Epithelial cell of proximal tubule (primary cell): Measurements from ENCODE around the gene TPM1. TPM values are rescaled to one million over a fixed set of nuclear protein-coding genes. Genes with fewer than 3 reads are reported as not detected.

Experiments
- DNase-seq: peaks from one replicate; pipeline ENCODE4 v3.0.0-alpha.2; 2011; ENCODE audit warnings: low read depth
- H3K4me3 ChIP-seq: 2 replicates; pipeline ENCODE4 v1.5.1; 2011; ENCODE audit warnings: low read depth, mild to moderate bottlenecking, low read length
- total RNA-seq: library from RNA; depleted of rRNA; stranded (reverse); fragments of >200 nt; gene quantifications from 2 replicates; pipeline ENCODE4 v1.2.3, GENCODE V29; 2015
- TF ChIP-seq, protein P1 (sequence below): conservative IDR thresholded peaks from 2 replicates; pipeline ENCODE4 v1.5.1; 2012; ENCODE audit warnings: low read depth, mild to moderate bottlenecking, low read length

Gene TPM1
- total RNA-seq, 1 donor from 2014 or later: 925 TPM

DNA sequence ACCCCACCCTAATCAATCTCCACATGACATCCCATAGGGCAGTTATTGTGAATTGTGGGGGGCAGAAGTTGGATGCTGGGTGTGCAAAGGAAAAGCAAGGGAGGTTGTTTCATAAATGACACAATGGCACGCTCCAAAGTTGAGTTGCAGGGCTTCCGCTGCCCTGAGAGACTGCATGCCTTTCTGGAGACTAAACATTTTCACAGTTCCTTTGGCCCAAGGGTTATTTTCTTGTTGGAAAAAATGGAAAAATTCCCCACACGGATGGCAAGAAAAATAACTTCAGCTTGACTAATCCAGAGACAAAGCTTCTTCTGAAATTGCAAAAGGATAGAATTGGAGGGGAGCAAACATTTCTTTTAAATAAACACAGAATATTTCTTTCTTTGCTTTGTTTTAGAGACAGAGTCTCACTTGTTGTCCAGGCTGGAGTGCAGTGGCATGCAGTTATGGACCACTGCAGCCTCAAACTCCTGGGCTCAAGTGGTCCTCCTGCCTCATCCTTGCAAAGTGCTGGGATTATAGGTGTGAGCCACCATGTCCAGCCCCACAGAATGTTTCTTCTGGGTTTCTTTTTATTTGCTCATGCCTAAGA lies 19.1 kb upstream of the TPM1 start:
- no peak overlapping the region for H3K4me3 ChIP-seq
- TF ChIP-seq, protein P1, sequence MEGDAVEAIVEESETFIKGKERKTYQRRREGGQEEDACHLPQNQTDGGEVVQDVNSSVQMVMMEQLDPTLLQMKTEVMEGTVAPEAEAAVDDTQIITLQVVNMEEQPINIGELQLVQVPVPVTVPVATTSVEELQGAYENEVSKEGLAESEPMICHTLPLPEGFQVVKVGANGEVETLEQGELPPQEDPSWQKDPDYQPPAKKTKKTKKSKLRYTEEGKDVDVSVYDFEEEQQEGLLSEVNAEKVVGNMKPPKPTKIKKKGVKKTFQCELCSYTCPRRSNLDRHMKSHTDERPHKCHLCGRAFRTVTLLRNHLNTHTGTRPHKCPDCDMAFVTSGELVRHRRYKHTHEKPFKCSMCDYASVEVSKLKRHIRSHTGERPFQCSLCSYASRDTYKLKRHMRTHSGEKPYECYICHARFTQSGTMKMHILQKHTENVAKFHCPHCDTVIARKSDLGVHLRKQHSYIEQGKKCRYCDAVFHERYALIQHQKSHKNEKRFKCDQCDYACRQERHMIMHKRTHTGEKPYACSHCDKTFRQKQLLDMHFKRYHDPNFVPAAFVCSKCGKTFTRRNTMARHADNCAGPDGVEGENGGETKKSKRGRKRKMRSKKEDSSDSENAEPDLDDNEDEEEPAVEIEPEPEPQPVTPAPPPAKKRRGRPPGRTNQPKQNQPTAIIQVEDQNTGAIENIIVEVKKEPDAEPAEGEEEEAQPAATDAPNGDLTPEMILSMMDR: no peak
- no peak for DNase-seq

DNA sequence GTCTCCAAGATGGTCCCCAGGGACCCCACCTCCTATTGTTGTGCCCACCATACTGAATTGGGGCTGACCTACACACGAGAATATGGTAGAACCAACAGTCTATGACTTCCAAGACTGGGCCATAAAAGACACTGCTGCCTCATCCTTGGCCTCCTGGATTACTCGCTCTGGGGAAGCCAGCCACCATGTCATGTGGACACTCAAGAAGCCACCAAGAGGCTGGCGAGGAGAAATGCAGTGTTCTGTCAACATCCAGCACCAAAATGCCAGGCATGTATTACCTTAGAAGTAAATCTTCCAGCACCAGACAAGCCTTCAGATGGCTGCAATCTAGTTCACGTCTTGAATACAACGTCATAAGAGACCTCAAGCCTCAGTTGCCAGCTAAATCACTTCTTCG lies 17.1 kb upstream of the TPM1 start:
- no peak for DNase-seq
- no peak overlapping the region for H3K4me3 ChIP-seq
- TF ChIP-seq, protein P1: no peak

DNA sequence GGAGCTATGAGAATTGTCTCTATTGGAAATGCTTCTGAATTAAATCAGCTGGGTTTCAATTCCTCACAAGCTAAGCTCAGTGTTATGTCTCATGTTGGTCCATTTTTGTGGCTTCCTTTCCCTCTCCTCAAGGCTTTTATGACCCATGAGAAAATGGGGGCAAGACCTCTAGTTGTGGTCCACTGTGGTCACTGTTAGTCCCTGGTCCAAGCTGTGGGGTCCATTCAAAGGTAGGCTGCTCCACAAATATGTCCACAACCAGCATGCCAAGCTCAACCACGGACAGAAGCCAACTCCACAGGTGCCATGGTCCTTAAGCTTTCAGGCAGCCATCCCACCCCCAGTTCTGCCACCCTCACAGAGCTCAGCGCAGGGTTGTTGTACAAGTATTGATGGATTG lies 14.9 kb upstream of the TPM1 start:
- no peak for DNase-seq
- TF ChIP-seq, protein P1: no peak
- H3K4me3 ChIP-seq: no peak overlapping the region

DNA sequence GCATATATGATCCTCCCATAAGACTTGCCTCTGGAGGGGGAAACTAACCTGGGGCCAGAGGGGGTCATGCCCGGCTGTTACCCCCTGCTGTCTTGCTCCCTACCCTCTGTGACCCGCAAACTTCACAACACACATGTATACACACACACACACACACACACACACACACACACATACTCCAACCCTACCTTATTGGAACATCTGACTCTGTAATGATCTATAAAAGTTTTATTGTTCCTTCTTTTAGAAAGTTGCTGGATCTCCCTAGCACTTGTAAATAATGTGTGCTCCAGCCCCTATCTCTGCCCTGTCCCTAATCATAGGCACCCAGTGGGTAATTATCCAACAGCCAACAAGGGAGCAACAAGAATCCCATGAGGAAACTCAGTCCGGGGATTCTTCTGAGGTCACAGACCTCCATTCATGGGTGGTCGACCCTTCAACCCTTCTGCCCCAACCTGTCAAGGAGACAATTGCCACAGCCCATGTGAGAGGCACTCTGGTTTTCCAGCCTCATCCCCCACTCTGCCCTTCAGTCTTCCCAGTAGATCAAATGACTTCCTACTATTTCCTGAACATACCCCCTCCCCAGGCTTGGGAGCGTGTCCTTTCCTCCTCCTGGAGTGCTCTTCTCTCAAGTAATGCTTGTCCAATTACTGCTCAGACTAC lies 14.0 kb upstream of the TPM1 start:
- TF ChIP-seq, protein P1: no peak

DNA sequence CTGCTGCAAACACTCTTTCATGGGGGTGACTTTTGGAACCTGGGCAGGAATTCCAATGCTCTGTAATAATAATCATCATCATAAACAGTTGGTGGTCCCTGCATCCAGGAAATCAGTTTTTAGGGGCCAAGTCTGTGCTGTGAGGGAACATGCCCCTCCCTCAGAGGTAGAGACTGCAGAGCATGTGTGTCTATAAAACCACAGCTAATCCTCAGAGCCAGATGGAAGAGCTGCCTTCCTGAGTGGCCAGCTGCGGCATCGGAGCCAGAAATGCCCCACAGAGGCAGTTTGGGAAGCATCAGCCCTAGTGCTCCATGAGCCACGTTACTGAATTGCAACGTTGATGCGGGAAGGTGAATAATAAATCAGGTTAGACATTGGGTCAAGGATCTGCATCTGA lies 12.9 kb upstream of the TPM1 start:
- DNase-seq: no peak
- TF ChIP-seq, protein P1: no peak
- no peak overlapping the region for H3K4me3 ChIP-seq

More for the DNA sequence above, 14.0 kb upstream of the TPM1 start:
- no peak overlapping the region for H3K4me3 ChIP-seq
- no peak for DNase-seq

DNA sequence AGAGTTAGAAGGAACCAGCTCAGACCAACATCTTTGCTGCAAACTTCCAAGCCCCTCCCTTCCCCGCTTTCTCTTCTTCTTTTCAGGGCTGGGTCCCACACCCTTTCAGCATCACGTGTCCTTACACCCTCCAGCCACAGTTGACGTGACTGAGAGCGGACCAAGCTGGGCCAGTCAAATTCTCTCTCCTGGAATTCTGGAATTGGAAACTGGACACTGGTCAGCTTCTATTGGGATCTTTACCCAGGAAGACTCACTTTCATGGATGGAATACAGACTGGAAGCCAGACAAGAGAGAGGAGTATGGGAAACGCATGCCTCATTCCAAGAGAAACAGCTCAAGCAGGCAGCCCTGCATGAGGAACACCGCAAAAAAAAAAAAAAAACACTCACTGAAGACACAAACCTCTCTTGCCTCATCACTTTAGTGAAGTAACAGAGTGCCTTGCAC lies 12.4 kb upstream of the TPM1 start:
- H3K4me3 ChIP-seq: no peak overlapping the region
- TF ChIP-seq, protein P1: no peak
- DNase-seq: no peak

DNA sequence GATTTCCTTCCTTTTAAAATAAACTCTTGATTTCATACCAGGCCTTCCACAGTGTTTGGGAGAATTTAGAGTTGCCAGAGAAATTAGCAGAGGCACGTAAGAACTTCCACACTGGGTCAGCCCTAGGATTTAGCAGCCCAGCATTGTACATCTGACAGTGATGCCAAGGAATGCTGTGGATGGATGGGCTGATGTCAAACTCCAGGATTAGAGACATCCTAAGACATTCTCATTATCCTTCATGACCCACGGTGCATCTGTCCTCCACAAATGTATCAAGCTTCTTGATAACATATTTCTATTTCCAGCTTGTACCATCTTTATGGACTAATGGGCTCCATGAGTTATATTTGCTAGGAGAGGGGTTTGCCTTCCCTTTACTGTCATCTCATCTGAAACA lies 8.0 kb upstream of the TPM1 start:
- H3K4me3 ChIP-seq: no peak overlapping the region
- TF ChIP-seq, protein P1: no peak
- no peak for DNase-seq
